ENCODE data around the gene NBR1.
"Not testable (repeated sequence)": the region's sequence is repeated elsewhere in the genome, so short reads cannot be mapped to it uniquely, and the experiment has no call there.

The NBR1 gene

GRCh38 chr17:43212641-43213490, 41.9 kb downstream of the NBR1 start:
- no peak for DNase-seq (ENCODE audit: low read depth)

- no peak for DNase-seq (ENCODE audit: low read depth)
These were observed 42.5 kb downstream of the NBR1 start for GRCh38 chr17:43213545-43213944.

- no peak for DNase-seq (ENCODE audit: low read depth)
These were observed 44.3 kb downstream of the NBR1 start for GRCh38 chr17:43215341-43215740.

GRCh38 chr17:43216369-43216761, 45.4 kb downstream of the NBR1 start:
- no peak for DNase-seq (ENCODE audit: low read depth)

- DNase-seq (ENCODE audit: low read depth) = no peak
These were observed 46.0 kb downstream of the NBR1 start for GRCh38 chr17:43216762-43217613.

- peak; percentile 36 for DNase-seq (ENCODE audit: low read depth)
These were observed 46.6 kb downstream of the NBR1 start for GRCh38 chr17:43217614-43218087.

GRCh38 chr17:43219001-43219400, 48.0 kb downstream of the NBR1 start:
- DNase-seq (ENCODE audit: low read depth) = no peak

- DNase-seq (ENCODE audit: low read depth) = no peak
These were observed 48.8 kb downstream of the NBR1 start for GRCh38 chr17:43219746-43220380.

- DNase-seq (ENCODE audit: low read depth) = no peak
These were observed 49.6 kb downstream of the NBR1 start for GRCh38 chr17:43220511-43221125.

GRCh38 chr17:43224146-43224705, 53.2 kb downstream of the NBR1 start:
- no peak for DNase-seq (ENCODE audit: low read depth)

GRCh38 chr17:43226393-43226792, 55.4 kb downstream of the NBR1 start:
- no peak for DNase-seq (ENCODE audit: low read depth)

- DNase-seq (ENCODE audit: low read depth) = not testable (repeated sequence)
These were observed 57.2 kb downstream of the NBR1 start, which contains the start of gene CCDC200 for GRCh38 chr17:43228020-43228782. Gene CCDC200 (minus strand): TSS chr17:43228623. CDS start chr17:43228554, 69 bp downstream.

GRCh38 chr17:43231205-43232020, 60.4 kb downstream of the NBR1 start:
- DNase-seq (ENCODE audit: low read depth) = not testable (repeated sequence)

GRCh38 chr17:43232021-43232699, 61.1 kb downstream of the NBR1 start:
- DNase-seq (ENCODE audit: low read depth) = not testable (repeated sequence)

GRCh38 chr17:43233263-43233662, 62.2 kb downstream of the NBR1 start:
- not testable (repeated sequence) for DNase-seq (ENCODE audit: low read depth)

- not testable (repeated sequence) for DNase-seq (ENCODE audit: low read depth)
These were observed 62.9 kb downstream of the NBR1 start, which contains the start of gene RNU2-1 for GRCh38 chr17:43233877-43234276. Gene RNU2-1 (minus strand): TSS chr17:43233977.

GRCh38 chr17:43239597-43239996, 68.6 kb downstream of the NBR1 start:
- DNase-seq (ENCODE audit: low read depth) = not testable (repeated sequence)

GRCh38 chr17:43240596-43241352, 69.8 kb downstream of the NBR1 start:
- DNase-seq (ENCODE audit: low read depth) = not testable (repeated sequence)

All from stimulated activated CD4-positive, alpha-beta T cell treated with anti-CD3 and anti-CD28 coated beads, Interleukin-2, amount 100 ng/mL, for 4 hours (primary cell).